GM12875 (cell line): ENCODE results near the gene AGAP1.

Experiments
- H3K4me3 ChIP-seq: one replicate; pipeline ENCODE4 v1.5.1; 2011; ENCODE audit warnings: low read depth, low read length, control low read depth
- CTCF ChIP-seq: IDR thresholded peaks from 2 replicates; pipeline ENCODE4 v1.5.1; 2011; ENCODE audit warnings: low read depth, mild to moderate bottlenecking, control low read depth, inconsistent platforms, low read length, moderate library complexity, borderline replicate concordance; ENCODE audit not compliant: insufficient read depth

The AGAP1 gene

DNA sequence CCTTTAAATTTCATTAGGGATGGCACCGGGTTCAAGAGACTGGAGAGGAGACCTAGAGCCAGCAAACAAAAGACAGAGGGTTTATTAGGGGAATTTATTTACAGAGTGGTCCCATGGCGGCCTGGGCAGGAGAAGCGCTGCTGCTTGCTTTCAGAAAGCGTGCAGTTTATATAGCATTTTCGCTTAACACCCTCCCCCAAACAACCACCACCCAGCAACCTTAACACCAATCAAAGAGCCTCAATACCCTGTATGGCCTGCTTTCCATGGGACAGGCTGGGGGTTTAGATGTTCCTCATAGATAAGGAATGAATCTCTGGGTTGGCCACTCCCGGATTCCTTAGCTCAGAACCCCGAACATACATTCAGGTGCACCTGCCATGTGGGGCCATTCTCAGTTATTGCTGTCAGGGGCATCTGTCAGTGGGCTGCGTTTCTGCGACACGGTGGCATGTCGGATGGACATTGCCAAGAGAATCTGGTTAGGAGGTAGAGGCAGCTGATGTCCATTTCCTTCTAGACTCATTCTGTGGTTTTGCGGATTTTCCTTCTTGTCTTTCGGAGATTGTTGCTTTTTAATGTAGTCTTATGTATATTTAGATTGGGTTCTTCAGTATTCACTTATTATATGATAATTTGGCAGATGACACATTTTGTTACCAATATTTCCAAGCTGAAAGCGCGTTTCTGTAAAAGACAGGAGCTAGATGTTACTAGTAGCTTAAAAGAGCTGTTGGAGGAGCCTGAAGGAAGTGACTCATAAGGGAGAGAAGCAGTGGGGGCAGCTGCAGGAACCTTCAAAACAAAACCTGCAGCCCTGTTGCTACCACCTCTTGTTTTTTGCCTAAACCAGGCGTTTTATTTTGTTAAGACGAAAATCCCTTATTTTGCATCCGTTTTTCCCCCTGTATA lies 7.2 kb downstream of the AGAP1 start:
- no peak for TF ChIP-seq CTCF
- no peak overlapping the region for H3K4me3 ChIP-seq

GRCh38 chr2:235501673-235502031 lies 7.8 kb downstream of the AGAP1 start:
- no peak for TF ChIP-seq CTCF
- no peak overlapping the region for H3K4me3 ChIP-seq

DNA sequence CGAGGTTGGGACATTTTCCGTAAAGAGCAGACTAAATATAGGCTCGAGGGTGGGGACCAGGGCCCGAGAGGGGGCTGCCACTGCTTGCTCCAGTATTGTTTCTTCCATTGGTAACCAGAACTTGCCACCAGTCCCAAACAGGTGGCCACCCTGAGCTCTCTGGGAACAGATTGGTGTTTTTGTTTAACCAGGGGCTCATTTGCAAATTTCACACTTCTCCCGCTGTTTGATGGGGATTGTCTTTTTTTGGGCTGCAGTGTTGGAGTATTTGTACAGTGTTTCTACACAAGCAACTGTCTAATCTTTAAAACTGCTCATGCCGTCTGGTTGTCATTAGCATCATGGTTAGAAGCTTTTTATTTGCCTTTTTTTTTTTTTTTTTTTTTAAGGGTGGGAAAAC lies 8.5 kb downstream of the AGAP1 start:
- no peak overlapping the region for H3K4me3 ChIP-seq
- TF ChIP-seq CTCF: no peak

GRCh38 chr2:235504441-235505180 lies 10.8 kb downstream of the AGAP1 start:
- H3K4me3 ChIP-seq: no peak overlapping the region
- TF ChIP-seq CTCF: no peak

GRCh38 chr2:235505181-235505741 lies 11.4 kb downstream of the AGAP1 start:
- no peak overlapping the region for H3K4me3 ChIP-seq
- TF ChIP-seq CTCF: no peak

GRCh38 chr2:235506291-235506996 lies 12.6 kb downstream of the AGAP1 start:
- no peak overlapping the region for H3K4me3 ChIP-seq
- no peak for TF ChIP-seq CTCF
